ENCODE results near the gene SERTAD3.
"Not testable (repeated sequence)": the region's sequence is repeated elsewhere in the genome, so short reads cannot be mapped to it uniquely, and the experiment has no call there.

Gene SERTAD3

DNA sequence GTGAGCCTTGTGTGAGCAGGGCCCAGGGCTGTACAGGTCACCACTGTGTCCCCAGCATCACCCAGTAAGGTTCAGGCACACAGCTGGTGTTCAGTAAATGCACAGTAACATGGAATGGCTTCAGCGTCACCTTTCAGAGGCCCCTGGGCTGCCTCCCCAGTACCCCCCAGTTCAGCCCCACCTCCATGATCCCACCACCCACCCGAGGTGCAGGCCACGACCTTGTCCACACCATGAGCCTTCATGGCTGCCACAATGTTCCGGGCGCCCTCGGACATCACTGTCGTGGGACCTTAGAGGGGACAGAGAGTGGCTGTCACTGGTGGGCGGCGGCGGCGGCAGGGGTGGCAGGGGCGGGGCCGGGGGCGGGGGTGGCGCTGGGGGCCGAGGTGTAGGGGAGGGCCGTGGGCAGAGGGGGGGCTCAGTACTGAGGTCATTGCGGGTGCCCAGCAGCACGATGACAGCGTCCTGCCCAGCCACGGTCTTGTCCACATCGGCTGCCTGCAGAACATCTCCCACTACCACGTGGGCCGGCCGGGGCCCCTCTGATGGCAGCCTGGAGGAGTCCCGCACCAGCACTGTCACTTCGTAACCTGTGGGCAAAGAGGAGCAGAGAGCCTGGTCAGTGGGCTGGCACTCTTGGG, 13.9 kb upstream of the SERTAD3 start:
- no peak for DNase-seq

DNA sequence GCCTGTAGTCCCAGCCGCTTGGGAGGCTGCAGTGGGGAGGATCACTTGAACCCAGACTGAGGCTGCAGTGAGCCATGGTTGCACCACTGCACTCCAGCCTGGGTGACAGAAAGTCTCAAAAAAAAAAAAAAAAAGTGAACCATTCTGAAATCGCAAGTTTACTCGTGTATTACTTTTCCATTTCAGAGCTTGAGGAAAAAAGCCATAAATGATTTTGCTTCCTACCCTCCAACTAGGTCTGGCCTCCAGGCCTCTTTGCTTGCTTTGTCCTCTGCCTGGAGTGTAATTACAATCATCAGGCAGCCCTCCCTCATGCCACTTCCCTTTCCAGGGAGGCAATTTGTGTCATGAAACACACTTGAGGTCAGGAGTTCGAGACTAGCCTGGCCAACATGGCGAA, 12.9 kb upstream of the SERTAD3 start:
- no peak for DNase-seq

DNA sequence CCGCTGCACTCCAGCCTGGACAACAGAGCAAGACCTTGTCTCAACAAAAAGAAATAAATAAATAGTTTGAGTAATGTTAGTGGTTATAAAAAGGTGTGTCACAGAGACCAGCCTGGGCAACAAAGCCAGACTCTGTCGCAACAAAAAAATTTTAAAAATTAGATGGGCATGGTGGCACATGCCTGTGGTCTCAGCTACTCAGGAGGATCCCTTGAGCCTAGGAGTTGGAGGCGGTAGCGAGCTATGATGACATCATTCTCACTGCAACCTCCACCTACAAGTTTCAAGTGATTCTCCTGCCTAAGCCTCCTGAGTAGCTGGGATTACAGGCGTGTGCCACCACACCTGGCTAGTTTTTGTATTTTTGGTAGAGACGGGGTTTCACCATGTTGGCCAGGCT, 9.8 kb upstream of the SERTAD3 start:
- not testable (repeated sequence) for DNase-seq

DNA sequence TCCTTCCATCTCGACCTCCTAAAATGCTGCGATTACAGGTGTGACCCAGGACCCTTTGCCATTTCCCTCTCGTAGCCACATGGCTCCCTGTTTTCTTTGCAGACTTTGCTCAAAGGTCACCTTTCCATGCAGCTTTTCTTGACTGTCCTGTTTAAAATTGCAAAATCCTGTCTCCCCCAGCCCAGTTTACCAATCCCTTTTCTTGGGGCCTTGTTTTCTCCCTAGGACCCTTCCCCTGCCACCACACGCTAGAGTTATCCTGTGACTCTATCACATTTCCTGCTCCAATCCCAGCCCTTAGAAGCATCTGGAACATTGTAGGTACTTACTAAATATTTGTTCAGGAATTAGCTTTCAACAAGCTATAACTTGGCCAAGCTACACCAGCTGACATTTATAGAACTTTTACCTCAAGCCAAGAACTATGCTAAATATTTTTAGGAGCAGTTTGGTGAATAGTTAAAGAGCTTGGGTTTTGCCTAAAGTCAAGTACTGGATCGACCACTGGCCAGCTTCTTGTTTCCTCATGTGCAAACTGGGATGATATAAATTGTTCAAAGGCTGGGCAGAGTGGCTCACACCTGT, 9.1 kb upstream of the SERTAD3 start:
- no peak for DNase-seq

DNA sequence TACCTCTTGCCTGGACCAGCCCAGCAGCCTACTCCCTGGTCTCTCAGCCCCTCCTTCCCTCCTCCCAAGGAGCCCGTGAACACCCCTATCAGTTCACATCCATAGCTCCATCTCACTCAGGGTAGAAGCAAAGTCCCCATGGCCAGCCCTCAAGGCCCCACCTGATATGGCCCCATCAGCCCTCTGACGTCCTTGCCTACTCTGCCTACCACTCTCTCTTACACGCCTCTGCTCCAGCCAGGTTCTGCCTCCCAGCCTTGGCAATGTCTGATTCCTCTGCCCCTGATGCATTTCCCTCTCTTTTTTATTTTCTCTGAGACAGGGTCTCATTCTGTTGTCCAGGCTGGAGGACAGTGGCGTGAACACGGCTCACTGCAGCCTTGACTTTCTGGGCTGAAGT, 7.9 kb upstream of the SERTAD3 start:
- no peak for DNase-seq

DNA sequence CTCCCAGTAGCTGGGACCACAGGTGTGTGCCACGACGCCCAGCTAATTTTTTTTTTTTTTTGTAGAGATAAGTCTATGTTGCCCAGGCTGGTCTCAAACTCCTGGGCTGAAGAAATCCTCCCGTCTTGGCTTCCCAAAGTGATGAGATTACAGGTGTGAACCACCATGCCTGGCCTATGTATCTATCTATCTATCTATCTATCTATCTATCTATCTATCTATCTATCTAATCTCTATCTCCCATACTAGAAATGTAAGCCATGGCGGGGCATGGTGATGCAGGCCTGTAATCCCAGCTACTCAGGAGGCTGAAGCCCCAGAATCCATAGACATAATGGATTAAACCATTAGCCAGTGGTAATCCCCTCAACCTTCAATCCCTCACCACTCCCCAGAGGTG, 6.5 kb upstream of the SERTAD3 start:
- no peak for DNase-seq

DNA sequence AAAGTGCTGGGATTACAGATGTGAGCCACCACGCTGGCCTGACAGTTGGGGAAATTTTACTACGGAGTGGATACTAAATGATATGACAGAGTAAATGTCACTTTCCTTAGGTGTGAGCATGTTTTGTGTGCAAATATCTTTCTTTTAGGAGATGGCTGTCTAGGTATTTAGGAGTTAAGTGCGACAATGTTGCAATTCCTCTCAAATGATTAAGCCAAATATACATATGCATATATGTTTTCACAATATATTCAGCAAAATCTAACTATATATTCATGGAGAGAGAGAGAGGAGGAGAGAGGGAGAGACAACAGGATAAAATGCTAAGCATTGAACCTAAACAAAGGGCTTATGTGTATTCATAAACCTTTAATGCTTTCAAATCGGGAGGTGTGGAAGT, 5.4 kb upstream of the SERTAD3 start:
- DNase-seq, result no peak

DNA sequence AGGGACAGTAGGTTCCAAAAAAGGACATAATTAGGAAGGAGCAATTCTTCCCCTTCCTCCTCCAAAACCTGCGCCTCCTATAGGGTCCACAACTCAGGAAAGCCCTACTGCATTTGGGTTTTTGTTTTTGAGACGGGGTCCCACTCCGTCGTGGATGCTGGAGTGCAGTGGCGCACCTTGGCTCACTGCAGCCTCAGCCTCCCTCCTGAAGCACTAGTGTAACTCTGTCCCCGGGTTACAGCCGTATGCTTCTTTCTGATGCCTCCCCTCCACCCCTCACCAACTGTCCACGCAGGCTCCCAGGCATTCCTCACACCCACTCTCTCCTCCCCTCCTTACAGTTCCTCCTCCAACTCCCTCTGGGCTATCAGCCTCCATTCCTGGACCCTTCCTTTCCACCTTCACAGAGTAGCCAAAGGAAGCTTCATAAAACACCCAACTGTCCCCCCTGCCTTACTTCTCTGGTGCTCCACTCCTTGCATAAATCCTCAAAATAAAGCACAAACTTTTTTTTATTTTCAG, 2.2 kb upstream of the SERTAD3 start:
- DNase-seq, result no peak

DNA sequence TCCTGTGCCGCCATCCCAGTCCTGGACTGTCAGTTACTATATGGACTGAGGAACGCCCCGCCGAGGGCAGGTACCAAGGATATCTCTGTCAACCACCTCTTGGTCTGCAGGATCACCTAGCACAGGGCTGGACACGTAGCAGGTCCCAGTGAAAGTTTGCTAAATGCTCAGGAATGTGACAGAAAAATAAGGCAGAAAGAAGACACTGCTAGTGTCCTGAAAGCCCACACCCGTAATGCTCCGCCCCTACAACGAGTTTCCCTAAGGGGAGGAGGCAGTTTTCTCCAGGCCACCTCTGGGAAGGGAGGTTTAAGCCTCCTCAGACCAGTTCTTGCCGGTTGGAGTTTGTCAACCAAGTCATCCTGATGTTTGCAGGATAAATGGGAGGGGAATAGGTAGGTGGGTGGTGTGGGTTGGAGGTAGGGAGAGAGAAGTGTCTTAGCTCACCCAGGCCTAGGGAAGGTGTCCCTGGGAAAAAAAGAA, 1.7 kb upstream of the SERTAD3 start:
- DNase-seq, result no peak

DNA sequence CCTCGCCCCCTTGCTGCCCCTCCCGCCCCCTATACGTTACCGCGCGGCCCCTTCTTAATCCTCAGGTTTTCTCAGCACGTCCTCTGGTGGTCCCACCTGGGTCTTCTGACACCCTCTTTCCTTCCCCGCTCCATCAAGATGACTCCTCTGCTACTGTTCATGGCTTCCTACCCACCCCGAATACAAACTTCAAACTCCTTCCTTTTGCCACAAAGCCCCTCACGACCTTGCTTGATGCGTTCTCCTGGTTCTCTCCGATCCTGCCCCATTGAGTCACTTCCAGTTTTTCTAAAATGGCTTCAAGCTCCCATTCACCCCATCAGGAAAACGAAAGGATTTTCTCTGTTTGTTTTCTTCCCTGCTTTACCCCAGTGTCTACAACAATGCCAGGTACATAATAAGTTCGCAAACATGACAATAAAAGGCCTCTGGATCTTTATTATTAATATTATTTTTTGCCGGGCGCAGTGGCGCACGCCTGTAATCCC, 734 bp upstream of the SERTAD3 start:
- DNase-seq, result no peak

DNA sequence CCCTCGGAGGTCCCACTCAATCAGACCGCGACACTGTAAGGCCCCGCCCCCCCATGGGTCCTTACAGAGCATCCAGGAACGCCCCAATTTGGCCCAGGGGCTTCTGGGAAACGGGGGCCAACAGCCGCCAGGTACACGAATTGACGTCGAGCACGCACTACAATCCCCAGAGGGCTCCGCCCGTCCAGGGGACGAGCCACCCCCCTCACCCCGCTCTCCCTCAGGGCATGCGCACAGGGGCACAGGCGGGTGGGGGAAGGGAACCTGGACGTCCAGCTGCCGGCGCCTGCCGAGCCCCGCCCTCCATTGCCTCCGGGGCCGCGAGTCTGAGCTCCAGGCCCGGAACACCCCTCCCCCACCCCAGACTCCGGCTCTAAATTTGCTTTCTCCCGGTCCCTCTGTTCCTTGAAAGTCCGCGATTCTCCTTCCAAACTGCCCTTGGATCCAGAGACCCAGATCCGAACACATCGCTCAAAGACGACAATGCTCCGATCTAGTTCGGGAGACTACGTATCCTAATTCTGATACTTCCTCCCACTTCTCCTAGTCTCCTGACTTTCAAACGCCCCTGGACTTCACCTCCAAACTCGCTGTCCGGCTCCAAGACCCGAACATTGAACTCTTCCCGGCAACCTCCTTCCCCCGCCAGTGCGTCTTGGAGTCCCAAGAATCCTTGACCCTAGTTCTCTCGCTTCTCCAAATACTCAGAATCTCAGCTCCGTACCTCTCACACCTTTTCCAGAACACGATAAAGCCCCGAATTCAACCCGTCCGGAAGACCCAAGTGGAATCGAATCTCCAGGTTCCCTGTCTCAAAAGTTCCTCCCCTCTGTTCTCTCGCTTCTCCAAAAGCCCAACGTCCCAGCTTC, 770 bp downstream of the SERTAD3 start:
- DNase-seq, result peak; percentile 99 to 100

DNA sequence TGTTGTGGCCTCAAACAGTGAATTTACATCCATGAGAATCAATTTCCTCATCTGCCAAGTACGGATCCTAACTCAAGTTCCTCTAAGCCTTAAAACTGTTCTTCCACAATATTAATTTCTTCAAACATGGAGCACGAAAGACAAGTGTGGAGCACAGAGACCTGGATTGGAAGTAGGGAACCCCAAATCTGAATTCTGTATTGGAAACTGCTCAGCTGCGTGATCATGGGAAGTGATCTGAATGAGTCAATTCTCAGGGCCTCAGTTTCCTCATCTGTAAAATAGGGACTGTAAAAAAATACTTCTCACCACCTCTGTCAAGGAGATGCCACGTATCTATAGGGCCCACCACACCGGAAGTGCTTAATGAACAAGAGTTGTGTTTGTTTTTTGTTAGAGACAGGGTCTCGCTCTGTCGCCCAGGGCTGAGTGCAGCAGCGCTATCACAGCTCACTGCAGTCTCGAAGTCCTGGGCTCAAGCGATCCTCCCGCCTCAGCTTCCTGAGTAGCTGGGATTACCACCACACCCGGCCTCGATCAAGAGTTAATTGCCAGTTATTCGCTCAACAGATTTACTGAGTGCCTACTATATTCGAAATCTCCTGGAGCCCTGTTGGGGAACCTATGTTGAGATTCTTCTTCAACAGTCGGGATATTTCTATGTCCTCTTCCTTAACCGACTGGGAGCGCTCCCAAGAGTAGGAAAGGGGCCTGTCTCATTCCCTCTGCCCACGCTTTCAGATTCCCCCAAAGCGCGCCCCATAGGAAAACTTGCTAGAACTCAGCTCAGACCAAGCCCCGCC, 1.6 kb downstream of the SERTAD3 start:
- DNase-seq, result no peak

DNA sequence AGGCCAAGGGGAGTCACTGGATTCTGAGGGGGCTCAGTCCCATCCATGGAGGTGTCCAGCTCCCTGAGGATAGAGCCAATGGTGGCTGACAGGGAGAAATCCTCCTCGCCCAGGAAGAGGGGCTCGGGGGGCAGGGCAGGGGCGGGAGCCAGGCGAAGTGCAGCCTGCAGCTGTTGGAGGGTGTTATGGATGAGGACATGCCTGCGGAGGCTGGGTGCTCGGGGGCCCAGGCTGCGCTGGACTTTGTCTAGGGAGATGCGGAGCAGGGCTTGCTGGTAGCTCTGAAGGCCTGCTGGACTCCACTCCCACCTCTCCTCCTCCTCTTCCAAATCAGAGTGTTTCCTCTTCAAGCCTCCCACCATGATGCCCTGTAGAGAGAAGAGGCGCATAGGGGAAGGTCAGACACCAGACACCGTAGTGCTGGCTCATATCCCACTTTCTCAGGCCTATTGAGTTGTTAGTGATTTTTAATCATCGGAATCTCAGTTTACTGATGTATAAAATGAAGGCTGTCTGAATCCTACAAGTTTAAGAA, 2.3 kb downstream of the SERTAD3 start:
- no peak for DNase-seq

DNA sequence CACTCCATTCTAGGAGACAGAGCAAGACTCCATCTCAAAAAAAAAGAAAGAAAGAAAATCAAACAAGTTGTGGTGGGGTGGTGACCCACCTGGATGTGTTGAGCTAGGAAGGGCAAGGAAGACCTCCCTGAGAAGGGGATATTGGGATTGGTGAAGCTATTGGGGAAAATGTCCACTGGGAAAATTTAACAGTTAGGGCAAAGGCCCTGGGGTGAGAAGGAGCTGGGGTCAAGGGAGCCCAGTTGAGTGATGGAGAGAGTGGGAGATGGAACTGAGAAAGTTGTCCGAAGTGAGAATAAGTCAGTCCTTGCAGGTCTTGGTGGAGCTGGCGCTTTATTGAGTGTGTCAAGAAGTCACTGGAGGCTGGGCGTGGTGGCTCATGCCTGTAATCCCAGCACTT, 5.9 kb downstream of the SERTAD3 start:
- DNase-seq, result no peak

DNA sequence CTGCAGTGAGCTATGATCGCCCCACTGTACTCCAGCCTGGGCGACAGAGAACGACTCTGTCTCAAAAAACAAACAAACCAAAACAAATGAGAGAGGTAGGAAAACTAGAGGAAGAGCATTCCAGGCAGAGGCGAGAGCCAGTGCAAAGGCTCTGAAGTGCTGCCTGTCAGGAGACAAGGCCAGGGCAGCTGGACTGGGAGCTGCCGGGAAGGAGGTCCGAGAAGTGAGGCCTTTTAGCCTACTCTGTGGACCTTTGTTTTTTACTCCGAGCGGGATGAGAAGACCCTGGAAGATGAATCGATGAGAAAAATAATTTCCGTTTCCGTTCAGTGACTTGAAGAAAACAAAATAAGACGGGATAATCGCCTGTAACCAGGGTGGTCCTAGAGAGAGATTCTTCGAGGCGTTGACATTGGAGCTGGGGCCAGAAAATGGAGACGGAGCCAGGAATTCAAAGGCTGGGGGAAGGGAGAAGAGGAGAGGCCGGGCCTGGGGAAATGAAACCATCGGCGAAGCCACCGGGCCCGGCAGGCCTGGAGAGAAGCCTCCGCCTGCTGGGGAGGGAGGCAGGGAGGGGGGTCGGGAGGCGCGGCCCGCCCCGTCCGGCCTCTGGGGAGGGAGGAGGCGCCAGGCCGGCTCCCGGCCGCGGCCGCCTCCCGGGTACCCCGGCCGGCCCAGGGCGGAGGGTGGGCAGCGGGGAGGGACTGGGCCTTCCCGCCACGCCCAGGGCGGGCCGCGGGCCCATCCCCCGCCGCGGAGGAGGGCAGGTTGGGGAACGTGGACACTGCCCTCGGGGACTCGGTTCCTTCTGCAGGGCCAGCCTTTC, 10.5 kb downstream of the SERTAD3 start:
- peak; percentile 51 to 74 for DNase-seq

DNA sequence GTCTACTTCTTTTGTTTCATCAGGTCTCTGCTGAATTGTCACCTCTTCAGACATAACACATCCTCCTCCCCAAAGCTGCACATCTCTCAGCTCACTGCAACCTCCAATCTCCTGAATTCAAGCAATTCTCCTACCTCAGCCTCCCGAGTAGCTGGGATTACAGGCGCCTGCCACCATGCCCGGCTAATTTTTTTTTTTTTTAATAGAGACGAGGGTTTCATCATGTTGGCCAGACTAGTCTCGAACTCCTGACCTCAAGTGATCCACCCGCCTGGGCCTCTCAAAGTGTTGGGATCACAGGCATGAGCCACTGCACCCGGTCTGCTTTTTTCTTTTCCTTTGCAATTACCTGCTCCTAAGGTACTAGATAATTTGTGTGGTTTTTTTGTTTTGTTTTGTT, 11.4 kb downstream of the SERTAD3 start:
- DNase-seq, result not testable (repeated sequence)

DNA sequence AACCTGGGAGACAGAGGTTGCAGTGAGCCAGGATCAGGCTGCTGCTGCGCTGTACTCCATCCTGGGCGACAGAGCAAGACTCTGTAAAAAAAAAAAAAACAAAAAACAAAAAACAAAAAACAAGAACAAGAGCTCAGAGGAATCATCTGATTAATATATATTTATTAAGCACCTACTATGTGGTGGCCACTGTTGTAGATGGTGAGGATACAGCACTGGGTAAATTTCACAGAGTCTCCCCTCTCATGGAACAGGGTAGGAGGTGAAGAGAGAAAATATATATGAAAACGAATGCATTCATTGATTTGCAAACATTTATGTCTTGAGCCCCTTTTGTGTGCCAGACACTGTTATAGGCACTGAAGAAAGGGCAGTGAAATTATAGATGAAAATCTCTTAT, 12.4 kb downstream of the SERTAD3 start:
- DNase-seq, result no peak

DNA sequence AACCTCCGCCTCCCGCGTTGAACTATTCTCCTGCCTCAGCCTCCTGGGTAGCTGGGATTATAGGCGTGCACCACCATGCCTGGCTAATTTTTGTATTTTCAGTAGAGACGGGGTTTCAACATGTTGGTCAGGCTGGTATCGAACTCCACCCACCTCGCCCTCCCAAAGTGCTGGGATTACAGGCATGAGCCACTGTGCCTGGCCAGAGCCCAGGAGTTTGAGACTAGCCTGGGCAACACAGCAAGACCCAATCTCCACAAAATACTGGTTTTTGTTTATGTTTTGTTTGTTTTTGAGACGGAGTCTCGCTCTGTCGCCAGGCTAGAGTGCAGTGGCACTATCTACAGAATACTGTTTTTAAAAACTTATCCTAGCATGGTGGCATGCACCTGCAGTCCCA, 13.9 kb downstream of the SERTAD3 start:
- not testable (repeated sequence) for DNase-seq

DNA sequence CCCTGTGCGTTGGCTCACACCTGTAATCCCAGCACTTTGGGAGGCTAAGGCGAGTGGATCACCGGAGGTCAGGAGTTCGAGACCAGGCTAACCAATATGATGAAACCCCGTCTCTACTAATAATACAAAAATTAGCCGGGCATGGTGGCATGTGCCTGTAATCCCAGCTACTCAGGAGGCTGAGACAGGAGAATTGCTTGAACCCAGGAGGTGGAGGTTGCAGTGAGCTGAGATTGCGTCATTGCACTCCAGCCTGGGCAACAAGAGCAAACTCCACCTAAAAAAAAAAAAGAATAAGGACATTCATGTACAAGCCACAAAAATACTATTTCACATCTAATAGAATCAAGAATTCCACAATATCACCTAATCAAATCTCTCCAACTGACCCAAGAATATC, 15.9 kb downstream of the SERTAD3 start:
- DNase-seq, result not testable (repeated sequence)

DNA sequence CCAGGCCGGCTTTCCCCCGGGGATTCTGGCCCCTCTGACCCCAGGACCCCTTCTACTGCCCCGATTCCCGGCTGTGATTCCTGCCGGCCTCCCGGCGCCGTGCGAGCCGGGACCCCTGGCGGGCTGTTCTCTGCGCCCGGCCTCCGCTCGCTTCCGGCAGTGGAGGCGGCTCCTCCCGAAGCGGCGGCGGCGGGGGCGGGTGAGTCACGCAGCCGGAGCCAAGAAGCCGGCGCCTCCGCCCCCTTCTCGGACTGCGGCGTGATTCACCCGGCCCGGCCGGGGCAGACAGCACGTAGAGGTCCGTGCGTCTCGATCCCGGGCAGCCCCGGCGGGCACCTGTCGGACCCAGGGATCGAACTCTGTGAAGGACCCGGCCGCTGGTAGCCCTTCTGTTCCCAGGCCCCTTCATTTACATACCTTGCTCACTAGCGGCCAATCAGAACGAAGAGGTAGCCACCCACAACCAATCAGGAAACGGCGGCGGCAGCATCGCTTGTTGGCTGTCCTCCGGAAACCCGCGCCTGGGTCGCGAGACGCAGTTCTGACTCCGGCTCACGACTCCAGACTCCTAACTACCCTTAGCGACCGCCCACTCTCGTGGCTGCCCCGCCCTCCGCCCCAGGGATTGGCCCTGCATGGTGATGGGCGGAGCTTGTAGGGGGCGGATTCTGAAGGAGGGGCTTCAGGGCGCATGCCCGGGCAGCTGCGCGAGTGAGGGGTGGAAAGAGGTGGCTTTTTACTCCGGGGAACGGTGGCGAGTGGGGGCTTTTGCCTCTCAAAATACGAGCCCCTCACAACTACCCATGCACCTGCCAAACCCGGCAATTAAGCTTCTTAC, 18.5 kb downstream of the SERTAD3 start, which contains the start of gene SERTAD1:
SERTAD1 (minus strand) TSS at position 543 of the 838 bp plus-strand sequence. CDS start 2,446 bp downstream, outside the sequence.
- peak; percentile 100 for DNase-seq

Measured in CD4-positive, alpha-beta T cell treated with Interleukin-1 beta for 1 hour (primary cell).